T-helper 22 cell (primary cell): ENCODE data around the gene GDF7.

Source experiments
- DNase-seq: peaks from one replicate; pipeline ENCODE4 v3.0.0-alpha.2; 2020; ENCODE audit warnings: low read depth

GDF7 gene

DNA sequence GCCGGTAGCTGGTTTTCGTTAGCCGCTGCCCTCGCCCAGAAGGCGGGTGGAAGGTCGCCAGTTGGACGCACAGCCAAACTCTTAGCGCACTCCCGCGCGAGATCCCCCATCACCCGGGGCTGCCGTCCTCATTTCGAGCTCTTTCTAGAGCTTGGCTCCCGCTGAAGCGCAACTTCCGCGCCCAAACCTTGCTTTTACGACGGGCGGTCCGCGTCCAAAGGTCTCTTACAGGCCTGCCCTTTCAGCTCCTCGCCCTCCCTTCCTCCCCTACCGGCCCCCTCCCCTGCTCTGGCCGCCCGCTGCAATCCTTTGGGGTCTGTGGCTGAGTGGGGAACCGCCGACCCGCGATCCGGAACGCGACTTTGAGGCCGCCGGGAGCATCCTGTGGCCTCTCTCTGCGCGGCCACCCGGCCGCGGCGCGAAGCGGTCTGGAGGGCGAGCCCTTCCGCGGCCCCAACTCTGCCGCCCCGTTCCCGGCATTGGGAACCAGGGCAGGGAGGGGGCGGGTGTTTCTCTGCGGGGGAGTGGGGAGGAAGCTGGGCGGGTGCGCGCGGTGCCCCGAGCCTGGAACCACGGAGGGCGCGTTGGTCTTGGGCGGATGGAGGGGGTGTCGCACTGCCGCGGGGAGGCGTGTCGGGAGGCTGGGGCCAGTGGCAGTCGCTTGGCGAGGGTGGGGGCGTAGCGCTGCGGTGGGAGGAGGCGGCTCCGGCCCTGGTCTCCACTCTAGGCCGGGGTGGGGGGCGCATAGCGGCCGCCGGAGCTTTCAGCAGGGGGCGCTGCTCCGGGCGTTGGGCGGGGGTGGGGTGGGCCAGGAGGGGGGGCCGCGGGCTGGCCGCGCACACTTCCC lies at the start of gene GDF7:
Gene GDF7, plus strand, starts transcription at position 841 of the 847 bp plus-strand sequence. CDS start 96 bp downstream, outside the sequence.
- no peak for DNase-seq

DNA sequence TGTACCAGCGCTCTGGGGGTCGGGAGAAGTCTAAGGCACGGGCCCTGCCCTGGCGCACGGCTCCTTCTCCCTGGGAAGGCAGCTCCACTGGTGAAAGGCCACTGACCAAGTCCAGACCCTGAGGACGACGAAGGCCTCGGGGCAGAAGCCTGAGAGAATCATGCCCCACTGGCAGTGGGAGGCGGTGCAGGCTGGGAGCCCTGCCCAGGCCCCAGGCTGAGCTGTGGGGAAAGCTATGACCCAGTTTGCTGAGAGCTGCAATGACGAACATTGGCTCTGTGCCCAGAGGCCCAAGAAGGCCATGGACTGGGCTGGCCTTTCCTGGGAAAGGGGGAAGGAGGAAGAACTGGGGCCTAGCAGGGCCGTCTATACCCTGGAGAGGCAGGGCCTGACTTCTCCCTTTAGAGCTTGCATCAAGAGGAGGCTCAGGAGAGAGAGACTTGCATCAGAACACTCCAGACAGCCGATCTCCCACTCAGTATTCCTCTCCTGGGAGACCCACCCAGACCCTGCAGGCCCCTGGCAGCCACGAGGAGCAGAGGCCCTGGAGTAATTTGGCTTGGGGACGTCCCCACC lies 49.0 kb upstream of the GDF7 start:
- no peak for DNase-seq

DNA sequence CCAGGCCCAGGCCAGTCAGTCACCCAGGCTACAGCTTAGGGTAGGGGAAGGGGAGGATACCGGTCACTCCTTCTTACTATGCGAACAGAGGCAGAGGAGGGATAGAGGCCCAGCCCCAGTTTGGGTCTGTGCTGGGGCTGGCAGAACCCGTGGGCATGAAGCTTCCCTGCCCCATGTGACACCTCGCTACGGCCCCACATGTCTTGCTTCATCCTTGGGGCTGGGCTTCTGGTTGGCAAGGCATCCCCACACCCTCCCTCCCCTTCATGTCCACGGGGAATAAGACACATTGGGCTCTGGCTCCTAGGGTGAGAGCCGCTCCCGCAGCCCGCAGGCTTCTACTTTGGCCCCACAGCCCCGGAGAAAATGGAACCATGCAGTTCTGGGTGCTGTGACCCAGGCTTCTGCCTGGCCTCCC lies 48.5 kb upstream of the GDF7 start:
- no peak for DNase-seq

DNA sequence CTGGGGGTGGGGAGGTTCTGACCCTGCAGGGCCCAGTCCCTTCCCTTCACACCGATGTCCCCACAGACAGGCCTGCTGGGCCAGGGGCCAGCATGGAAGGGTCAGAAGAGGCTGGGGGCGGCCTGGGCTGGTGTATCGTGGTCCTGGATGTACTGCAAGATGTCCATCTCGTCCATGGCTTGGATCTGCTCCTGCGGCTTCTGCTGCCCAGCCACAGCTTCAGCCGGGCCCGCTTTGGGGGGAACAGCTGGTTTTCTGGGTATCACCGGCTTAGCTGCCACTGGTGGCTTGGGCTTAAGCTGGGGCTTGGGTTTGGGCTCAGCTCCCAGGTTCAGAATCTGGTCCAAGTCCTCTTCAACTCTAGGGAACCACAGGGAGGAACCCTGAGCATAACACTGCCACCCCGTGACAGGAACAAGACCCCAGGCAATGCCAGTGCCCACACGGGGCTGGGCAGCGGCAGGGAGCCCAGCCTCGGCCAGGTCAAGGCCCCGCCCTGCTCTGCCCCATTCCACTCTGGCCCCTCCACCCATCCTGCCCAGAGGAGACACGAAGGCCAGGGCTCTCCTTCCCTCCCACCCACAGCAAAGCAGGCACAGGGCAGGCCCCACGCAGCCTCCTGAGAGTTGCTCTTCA lies 47.9 kb upstream of the GDF7 start:
- no peak for DNase-seq

DNA sequence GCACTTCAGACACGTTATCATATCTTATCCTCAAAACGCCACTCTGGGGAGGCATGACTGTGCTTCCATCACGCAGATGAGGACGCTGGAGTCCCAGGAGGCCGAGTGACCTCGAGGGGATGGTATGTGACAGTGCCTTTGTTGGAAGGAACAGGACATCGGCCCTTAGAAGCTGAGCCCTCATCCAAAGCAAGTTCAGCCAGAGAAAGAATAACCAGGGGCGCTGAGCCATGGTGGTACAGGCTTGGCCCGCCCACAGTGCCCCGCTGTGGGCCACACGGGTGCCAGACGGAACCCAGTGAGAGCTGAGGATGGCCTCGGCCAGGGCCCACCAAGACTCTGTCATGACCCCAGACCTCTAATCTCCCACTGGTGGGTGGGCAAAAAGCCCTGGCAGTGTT lies 47.3 kb upstream of the GDF7 start:
- DNase-seq, result no peak

DNA sequence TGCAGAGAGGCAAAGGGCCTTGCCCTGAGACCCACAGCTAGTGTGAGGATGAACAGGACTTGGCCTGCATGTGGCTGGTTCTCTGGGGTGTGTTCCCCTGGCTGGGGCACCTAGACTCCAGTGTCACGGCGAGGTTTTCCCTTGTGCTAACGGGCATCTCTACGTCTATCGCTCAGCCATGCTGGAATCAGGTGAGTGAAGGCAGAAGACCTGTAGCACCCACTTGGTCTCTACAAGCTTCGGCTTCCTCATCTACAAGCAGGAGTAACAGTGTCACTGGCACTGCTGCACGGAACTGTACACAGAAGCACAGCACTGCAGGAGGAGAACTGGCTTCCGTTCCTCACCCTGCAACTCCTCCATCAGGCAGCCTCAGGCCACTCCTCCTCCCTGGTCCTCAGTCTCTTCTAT lies 46.7 kb upstream of the GDF7 start:
- no peak for DNase-seq

DNA sequence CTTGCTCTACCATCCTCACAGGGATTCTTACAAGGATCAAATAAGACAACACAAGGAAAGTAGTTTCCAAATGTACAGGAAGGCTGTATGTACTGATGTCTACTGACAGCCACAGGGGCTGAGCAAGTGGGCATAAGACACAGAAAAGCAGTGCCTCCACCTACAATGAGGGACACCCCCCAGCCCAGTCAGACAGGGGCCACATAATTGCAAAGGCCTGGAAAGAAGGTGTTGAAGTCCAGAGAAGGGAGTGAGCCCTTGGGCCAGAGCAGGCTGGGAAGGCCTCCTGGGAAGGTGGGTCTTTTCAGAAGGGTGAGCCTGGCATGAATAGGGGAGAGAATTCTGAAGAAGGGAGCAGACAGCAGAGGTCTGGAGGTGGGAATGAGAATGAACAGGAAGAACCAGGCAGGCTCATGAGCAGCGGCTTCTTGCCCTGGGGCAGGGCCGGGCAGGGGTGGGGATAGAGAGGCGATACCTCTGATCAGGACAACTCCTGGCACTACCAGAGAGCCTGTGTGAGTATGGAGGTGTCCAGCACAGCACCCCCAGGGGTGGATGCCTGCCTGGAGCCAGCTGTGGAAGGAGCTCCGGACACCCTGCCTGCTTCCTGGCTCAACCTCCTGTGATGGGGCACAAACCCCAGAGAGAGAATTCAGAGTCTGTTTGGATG lies 46.1 kb upstream of the GDF7 start:
- no peak for DNase-seq

DNA sequence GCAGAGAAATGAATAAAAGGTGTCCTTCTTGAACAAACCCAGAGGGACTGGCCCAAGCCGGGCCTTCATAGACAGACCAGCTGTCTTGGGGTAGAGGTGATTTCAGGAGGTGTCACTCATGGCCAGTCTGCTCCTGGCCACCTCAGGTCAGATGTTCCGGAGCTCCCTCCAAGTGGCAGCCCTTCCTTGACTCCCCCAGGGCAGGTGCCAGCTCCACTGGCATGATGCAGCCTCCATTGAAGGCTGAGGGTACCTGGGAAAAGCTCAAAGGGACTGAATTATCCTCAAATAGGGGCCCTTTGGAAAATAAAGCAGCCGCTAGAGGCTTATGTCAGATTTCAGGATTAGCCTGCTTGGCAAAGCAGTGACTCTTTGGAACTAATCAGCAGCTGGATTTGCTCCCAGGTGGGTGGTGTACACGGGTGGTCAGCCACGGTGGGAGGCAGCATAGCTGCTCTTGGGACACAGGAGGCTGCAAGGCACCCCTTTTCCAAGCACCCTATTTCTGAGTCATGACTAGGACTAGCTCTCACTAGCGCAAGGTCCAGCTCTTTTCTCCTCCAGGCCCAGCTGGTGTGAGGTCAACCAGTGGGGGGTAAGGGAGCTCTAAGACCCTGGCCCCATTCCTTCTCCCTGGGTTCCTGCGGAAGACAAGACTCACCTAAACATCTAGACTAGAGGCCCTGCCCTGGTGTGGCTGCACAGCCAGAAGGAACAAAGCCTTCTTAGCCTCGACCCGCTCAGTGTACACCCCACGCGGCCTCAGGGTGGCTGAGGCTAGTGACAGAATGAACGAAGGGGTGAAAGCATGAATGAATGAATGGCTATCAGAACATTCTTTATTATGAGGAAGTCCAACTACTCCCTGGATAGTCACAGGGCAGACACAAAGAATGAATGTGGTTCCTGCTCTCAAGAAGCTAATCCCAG lies 45.3 kb upstream of the GDF7 start:
- DNase-seq, result no peak

DNA sequence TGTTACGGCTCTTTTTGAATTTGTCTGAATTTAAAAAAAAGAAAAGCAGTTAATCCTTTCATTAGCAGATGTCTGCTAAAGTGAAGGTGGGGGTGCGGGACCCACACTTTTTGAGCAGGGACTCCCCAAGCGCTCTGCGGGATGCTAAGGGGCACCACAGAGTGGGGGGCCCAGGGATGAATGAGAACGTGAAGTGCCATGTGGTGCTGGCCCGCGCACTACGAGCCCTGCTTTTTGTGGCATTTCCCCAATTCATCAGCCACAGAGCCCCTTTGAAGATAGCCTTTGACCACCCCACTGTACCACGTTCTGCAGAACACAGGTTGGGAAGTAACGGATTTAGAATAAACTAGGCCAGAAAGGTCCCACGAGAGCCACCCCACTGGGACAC lies 44.7 kb upstream of the GDF7 start:
- no peak for DNase-seq

DNA sequence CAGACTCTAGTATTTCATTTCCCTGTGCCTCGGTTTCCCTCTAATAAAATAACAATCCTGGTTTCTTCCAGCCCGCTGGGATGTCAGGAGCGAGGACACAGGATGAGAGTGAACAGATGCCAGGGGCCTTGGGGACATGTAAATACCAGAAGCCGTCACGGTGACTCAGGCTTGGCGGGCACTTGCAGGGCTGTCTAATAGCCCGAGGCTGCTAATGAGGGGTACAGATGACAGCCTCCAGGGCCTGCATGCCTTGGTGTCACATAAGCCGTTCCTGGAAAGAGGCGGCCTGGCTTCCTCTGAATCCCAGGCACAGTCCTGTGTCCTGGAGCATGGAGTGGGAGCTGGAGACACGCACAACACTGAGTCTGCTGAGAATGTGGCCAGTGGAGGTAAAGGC lies 44.2 kb upstream of the GDF7 start:
- no peak for DNase-seq

DNA sequence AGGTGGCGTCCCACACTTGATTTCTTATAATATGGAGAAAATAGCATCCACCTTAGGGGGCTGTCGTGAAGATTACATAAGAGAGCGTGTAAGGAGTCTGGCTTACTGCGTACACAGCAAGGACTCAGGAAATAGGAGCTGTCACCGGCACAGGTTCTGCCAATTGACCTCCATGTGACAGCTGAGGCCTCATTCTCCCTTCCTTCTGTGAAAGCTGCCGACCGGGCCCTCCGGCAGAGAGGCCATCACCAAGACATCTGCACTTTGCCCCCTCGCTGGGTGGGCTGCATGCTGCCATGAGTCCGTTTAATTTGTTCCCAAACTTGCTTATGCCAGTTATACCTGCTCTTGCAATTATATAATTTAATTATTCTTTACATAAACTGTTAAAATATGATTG lies 43.7 kb upstream of the GDF7 start:
- DNase-seq, result no peak

DNA sequence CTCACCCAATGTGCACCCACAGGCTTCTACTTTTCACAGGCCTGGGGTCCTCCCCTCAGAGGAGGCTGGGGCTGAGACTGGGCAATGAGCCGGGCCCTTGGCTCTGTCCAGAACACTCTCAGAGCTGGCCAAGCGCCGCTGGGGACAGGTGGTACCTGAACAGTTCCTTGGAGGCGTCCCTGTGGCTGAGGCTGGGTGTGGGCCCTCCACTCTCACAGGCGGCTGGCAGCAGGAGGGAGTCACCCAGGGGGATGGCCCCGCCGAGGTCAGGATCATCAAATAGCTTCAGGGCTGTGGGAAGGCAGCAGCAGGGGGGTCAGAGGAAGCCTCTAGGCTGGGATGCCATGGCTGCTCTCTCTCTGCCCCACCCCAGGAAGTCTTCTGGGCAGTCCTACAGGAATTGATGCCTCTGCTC lies 43.2 kb upstream of the GDF7 start:
- no peak for DNase-seq

DNA sequence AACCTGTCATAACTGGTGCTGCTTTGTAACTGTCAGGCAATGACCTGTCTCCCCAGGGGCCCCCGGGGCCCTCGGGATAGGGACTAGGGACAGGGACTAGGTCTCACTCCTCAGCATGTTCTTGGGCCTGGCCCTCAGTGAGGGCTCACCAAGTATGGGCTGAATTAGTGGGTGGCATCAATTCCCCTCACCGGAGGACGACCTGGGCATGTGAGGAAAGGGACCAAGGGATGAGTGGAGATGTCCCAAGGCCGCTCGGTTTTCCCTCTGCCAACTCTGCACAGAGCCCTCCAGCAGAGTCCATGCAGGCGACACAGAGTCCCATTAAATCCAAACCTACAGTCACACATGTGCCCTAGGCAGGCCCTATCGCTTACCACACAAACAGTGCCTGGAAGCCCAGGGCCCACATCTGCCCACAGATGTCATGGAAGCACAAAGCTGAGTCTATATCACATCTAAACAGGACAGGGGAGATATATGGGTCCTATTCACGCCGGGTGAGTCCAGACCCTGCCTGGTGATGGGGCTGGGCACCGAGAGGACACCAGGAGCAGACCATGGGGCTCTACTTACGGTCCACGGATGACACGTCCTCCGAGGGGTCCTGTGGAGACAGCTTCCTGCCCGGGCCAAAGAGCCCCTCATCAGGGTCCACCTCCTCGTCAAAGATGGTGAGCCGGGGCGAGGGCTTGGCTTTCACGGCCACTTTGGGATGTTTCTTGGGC lies 42.6 kb upstream of the GDF7 start:
- no peak for DNase-seq

DNA sequence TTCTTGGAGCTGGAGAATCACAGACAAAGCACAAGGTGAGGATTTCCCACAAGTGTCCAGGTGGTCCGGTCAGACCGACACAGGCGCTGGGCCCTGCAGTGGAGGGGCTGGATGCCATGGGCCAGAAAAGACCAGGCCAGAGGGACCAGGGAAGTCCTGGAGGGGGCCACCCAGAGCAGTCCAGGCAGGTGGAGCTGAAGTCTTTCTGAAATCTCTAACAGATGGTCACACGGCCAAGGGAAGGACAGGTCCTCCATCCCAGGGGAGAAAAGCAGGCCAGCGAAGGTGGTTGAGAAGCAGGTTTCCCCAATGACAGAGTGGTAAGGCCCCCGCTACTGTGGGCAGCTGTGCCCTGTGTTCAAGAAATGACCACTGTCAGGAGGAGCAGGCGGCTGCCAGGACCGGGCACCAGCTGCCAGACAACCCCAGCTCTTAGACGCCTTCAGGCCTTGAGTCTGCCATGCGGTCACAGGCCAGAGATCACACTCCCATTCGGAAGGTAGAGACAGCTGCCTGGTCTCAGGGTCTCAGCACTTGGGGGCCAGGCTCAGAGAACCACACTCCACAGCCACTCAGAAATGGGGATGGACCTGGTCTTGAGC lies 42.0 kb upstream of the GDF7 start:
- no peak for DNase-seq

DNA sequence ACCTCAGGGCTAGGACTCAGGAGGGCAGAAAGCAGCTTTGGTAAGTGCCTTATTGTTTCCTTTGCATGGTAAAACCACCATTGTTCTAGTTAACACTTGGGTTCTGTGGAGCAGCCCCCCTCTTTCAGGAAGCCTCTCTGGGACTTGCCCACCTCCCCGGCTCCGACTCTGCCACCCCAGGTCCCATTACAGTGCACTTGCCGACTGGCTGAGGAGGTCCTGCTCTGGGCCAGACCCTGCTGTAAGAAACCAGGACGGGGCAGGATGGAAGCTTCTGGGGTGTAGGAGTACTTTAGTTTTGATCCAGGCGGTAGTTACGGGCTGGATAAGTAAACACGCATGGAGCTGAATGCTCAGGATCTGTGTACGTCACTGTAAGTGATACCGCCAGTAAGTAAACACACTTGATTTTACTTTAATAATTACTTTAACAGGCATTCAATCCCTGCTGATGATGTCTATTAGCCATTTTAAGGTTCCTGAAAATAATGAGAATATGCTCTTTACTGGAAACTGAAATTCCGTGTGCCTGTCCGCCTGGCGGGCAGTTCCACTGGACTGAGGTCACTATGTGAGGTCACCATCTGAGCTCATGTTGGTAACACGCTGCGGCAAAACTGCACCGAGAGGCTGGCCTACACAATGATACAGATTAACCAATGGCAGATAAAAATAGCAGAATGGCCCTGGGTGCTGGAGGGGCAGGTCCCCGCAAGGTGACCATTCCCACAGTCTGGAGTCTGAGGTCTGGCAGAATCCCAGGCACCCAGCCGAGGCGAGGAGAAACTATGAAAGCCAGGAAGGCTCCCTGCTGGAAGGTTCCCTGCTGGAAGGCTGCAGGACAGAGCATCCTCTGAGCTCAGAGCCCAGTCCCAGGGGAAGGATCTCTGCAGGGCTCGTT lies 41.2 kb upstream of the GDF7 start:
- DNase-seq, result no peak

DNA sequence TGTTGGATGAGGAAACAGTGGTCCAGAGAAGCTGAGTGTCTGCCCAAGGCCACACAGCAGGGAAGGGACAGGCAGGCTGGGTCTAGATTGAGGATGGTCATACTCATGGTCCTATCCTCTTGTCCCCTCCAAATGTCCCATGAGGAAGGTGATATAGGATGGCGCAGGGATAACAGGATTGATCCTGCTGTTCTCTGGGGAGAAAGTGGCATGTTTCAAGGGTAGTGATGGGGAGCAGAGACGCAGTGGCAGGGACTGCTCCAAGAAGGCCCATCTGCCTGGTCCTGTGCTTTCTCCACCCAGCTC lies 40.6 kb upstream of the GDF7 start:
- no peak for DNase-seq

DNA sequence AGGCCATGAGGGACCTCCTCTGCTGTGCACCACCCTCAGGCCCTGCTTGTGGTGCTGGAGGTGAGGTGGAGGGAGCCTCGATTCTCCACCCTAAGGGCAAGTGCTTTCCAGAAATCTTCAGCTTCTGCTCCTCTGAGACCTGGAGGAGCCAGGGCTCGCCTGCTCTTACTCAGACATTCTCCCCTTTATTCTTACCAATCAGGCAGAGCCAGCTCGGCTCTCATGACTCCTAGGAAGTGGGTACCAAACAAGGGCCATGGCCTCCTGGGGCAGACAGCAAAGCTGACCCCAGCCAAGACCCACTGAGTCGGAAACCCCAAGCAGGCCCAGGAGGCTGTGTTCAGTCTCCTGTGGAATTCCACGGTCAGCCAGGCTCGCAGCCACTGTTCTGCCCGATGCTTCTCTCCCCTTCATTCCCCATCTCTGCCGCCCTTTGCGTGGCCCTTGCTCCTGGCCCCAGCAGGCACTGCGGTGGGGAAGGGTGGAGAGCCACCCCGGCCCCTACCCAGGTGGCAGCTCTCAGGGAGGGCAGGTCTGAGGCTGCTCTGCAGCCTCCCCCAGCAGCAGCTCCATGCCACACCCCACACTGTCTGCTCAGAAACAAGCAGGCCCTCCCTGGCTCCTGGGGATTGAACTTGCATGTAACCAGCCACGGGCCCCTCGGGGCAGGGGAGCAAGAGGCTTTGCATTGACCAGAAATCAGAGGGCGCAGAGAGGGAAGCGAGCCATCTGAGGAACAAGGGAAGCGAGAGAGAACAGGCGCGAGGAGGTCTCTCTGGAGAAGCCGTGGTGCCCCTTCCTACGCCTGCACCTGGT lies 40.0 kb upstream of the GDF7 start:
- DNase-seq, result no peak

DNA sequence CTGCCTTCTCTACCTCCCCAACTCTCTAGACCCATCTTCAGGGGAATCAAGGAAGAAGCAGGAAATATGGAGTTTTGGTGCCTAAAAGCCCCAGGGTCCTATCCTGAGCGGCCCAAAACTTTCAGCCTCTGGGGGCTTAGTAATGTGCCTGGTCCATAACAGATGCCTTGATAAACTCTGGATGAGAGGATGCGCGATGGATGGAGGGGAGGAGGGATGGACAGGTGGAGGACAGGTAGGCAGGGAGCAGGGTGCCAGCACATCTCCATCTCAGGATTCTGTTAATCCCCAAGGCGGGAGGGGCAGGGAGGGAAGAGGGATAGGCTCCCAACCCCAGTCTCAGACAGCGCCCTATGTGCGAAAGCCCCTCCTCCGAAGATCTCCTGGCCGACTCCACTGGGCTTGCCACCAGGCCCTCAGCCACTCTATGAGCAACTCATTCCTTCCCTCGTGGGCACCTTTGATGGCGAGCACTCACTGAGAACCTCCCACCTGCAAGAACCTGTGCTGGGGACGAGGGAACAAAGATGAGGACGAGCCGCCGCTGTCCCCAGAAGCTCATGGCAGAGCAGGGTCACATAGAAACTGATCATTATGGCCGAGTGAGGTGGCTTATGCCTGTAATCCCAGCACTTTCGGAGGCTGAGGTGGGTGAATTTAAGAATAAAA lies 39.1 kb upstream of the GDF7 start:
- no peak for DNase-seq
